Body of pancreas (tissue), 4 donors: Measurements from ENCODE around the gene MYO5C. TPM values are rescaled to one million over a fixed set of nuclear protein-coding genes. Genes with fewer than 3 reads are reported as not detected.

ENCODE experiments used
- ATAC-seq: fragments of 150-250 bp; one replicate; pipeline ENCODE4 v1.9.1; 2016
- DNase-seq, 4 donors: peaks; one replicate each; pipeline ENCODE4 v3.0.0-alpha.2; 2019
- H3K27ac ChIP-seq, 4 donors: fragments of 200-600 bp; sonication (generic); 1 replicate in 3 of 4; 2 replicates in 1 of 4; pipeline versions ENCODE4 v1.5.1 to v1.6.1; 2016 to 2019; ENCODE audit warnings: mild to moderate bottlenecking in 1 of 4, mixed read lengths in 1 of 4, moderate library complexity in 1 of 4
- H3K27me3 ChIP-seq, 2 donors: fragments of 200-600 bp; sonication (generic); one replicate each; pipeline ENCODE4 v1.6.0; 2016; ENCODE audit warnings: mild to moderate bottlenecking in 1 of 2
- H3K36me3 ChIP-seq, 2 donors: fragments of 200-600 bp; sonication (generic); replicated peaks in 1 of 2; 2 replicates each; pipeline ENCODE4 v1.5.1; 2016; ENCODE audit warnings: low read depth in 2 of 2; ENCODE audit not compliant: insufficient read depth in 1 of 2
- H3K4me1 ChIP-seq: fragments of 200-600 bp; sonication (generic); one replicate; pipeline ENCODE4 v1.6.0; 2016
- H3K4me3 ChIP-seq, 2 donors: fragments of 200-600 bp; sonication (generic); 1 replicate in 1 of 2; 2 replicates in 1 of 2; pipeline ENCODE4 v1.5.1; 2016 to 2019
- H3K9me3 ChIP-seq, 3 donors: fragments of 200-600 bp; sonication (generic); 1 replicate in 2 of 3; 2 replicates in 1 of 3; pipeline ENCODE4 v1.5.1; 2016
- CTCF ChIP-seq, 7 experiments: fragments of 450-650 bp in 4 of 7; fragments of 200-600 bp in 3 of 7; sonication (generic) in 3 of 7; IDR thresholded peaks; one replicate each; pipeline ENCODE4 v1.5.1; 2016 to 2019; ENCODE audit warnings: antibody characterized with exemption in 7 of 7
- POLR2A ChIP-seq, 3 donors: fragments of 450-650 bp; IDR thresholded peaks; one replicate each; pipeline ENCODE4 v1.6.1; 2016; ENCODE audit warnings: antibody characterized with exemption in 3 of 3, mild to moderate bottlenecking in 2 of 3
- WGBS, 2 donors: methylation state at CpG; one replicate each; pipeline ENCODE4 v1.1.5; 2017; 5-methylcytosine and 5-hydroxymethylcytosine counted together
- intact Hi-C: fragments of 100-400 bp; cut with DNase I; formaldehyde crosslinking; loops from one replicate; pipeline ENCODE4 v1.15.1; 2023
- total RNA-seq, 2 donors: library from RNA; depleted of rRNA; stranded (reverse); fragments of >200 nt; gene quantifications; one replicate each; pipeline ENCODE4 v1.1.0, GENCODE V29; 2016

Gene MYO5C
- total RNA-seq, 2 donors from 2014 or later: 34.8 to 76.8 TPM

GRCh38 chr15:52338891-52339290, 43.3 kb upstream of the MYO5C start:
- ATAC-seq (no peak), DNase-seq (no peak)
- TF ChIP-seq POLR2A (IDR thresholded peaks at IDR 0.05): no peak
- no peak for TF ChIP-seq CTCF (IDR thresholded peaks at IDR 0.05)
- Histone ChIP-seq H3K4me3 (no peak overlapping the region), H3K36me3 (no peaks in the 10 kb centered on the region), H3K9me3 (no peaks in the 10 kb centered on the region), H3K27me3 (no peaks in the 10 kb centered on the region), H3K4me1 (no peaks in the 10 kb centered on the region), H3K27ac (no peak overlapping the region)
- intact Hi-C loops: no loop called here
- WGBS, 2 donors: 88 to 95% methylated on average over 1 of the region's 1 CpG

- H3K4me1 ChIP-seq: no peaks in the 10 kb centered on the region
- H3K36me3 ChIP-seq: no peaks in the 10 kb centered on the region
- H3K4me3 ChIP-seq: no peak overlapping the region
- WGBS, 2 donors: 91 to 96% methylated on average over 3 of the region's 3 CpGs
- ATAC-seq (no peak), DNase-seq (no peak)
- no peak for TF ChIP-seq CTCF (IDR thresholded peaks at IDR 0.05)
- TF ChIP-seq POLR2A (IDR thresholded peaks at IDR 0.05): no peak
- no peaks in the 10 kb centered on the region for H3K27me3 ChIP-seq
- no peak overlapping the region for H3K27ac ChIP-seq
- H3K9me3 ChIP-seq: no peaks in the 10 kb centered on the region
- intact Hi-C loops: no loop called here
Measured at GRCh38 chr15:52338058-52338457, 42.5 kb upstream of the MYO5C start.

GRCh38 chr15:52337198-52337853, 41.7 kb upstream of the MYO5C start:
- DNase-seq (no peak), ATAC-seq (peak; percentile 67)
- Histone ChIP-seq H3K9me3 (no peaks in the 10 kb centered on the region), H3K4me1 (no peaks in the 10 kb centered on the region), H3K36me3 (no peaks in the 10 kb centered on the region), H3K27me3 (no peaks in the 10 kb centered on the region), H3K27ac (no peak overlapping the region), H3K4me3 (no peak overlapping the region)
- intact Hi-C loops: no loop called here
- TF ChIP-seq CTCF (IDR thresholded peaks at IDR 0.05) (no peak), POLR2A (IDR thresholded peaks at IDR 0.05) (no peak)
- 56 to 71% methylated on average over 5 of the region's 5 CpGs for WGBS, 2 donors

- Histone ChIP-seq H3K27ac (no peak overlapping the region), H3K4me3 (no peak overlapping the region), H3K4me1 (peaks cover 4% of the 10 kb centered on the region), H3K9me3 (no peaks in the 10 kb centered on the region), H3K36me3 (no peaks in the 10 kb centered on the region), H3K27me3 (no peaks in the 10 kb centered on the region)
- intact Hi-C loops: no loop called here
- peak; percentile 35 to 60 (median 38) for DNase-seq
- TF ChIP-seq POLR2A (IDR thresholded peaks at IDR 0.05) (no peak), CTCF (IDR thresholded peaks at IDR 0.05) (peak in 5 of 7 experiments; percentile 18 to 55 (median 43))
- 41 to 46% methylated on average over 4 of the region's 4 CpGs for WGBS, 2 donors
- no peak for ATAC-seq
Measured at GRCh38 chr15:52336529-52336928, 40.9 kb upstream of the MYO5C start.
